Tibial nerve (tissue), 4 donors: ENCODE results near the gene CEP57. TPM values are rescaled to one million over a fixed set of nuclear protein-coding genes. Genes with fewer than 3 reads are reported as not detected.

Experiments
- DNase-seq, 2 donors: peaks; one replicate each; pipeline ENCODE4 v3.0.0-alpha.2; 2019; ENCODE audit warnings: low spot score in 2 of 2
- H3K27ac ChIP-seq, 4 donors: fragments of 200-600 bp; sonication (generic) in 3 of 4; one replicate each; pipeline ENCODE4 v1.5.1; 2017 to 2019; ENCODE audit warnings: mild to moderate bottlenecking in 1 of 4
- H3K27me3 ChIP-seq, 2 donors: fragments of 200-600 bp; sonication (generic) in 1 of 2; one replicate each; pipeline versions ENCODE4 v1.5.1 to v1.6.0; 2017 to 2019
- H3K36me3 ChIP-seq, 3 donors: fragments of 200-600 bp; sonication (generic); one replicate each; pipeline ENCODE4 v1.5.1; 2018 to 2019
- H3K4me1 ChIP-seq, 4 donors: fragments of 200-600 bp; sonication (generic) in 3 of 4; one replicate each; pipeline ENCODE4 v1.5.1; 2017 to 2019
- H3K4me3 ChIP-seq, 4 donors: fragments of 200-600 bp; sonication (generic) in 3 of 4; one replicate each; pipeline ENCODE4 v1.5.1; 2017 to 2019; ENCODE audit warnings: mild to moderate bottlenecking in 1 of 4, moderate library complexity in 1 of 4
- H3K9me3 ChIP-seq, 4 donors: fragments of 200-600 bp; sonication (generic) in 3 of 4; one replicate each; pipeline ENCODE4 v1.5.1; 2017 to 2019
- CTCF ChIP-seq, 5 experiments: fragments of 200-600 bp in 3 of 5; fragments of 450-650 bp in 2 of 5; sonication (generic) in 3 of 5; IDR thresholded peaks; one replicate each; pipeline ENCODE4 v1.5.1; 2016 to 2019; ENCODE audit warnings: antibody characterized with exemption in 5 of 5, mild to moderate bottlenecking in 3 of 5, moderate library complexity in 2 of 5
- EP300 ChIP-seq, 2 donors: sonication (generic); formaldehyde crosslinking; IDR thresholded peaks; one replicate each; pipeline ENCODE4 v1.6.1; 2017; ENCODE audit warnings: antibody characterized with exemption in 2 of 2, mild to moderate bottlenecking in 1 of 2
- POLR2A ChIP-seq, 2 donors: fragments of 450-650 bp; IDR thresholded peaks; one replicate each; pipeline ENCODE4 v1.6.1; 2017; ENCODE audit warnings: antibody characterized with exemption in 2 of 2, mild to moderate bottlenecking in 2 of 2, moderate library complexity in 2 of 2
- WGBS, 2 donors: methylation state at CpG; one replicate each; pipeline ENCODE4 v1.1.5; 2018; 5-methylcytosine and 5-hydroxymethylcytosine counted together
- total RNA-seq, 4 donors: library from RNA; depleted of rRNA; stranded (reverse); fragments of >200 nt; gene quantifications; one replicate each; pipeline ENCODE4 v1.1.0, GENCODE V29; 2016

Gene CEP57
- total RNA-seq, 4 donors from 2014 or later, result 48.9 to 58.0 (median 52.1) TPM

- peak overlapping the region in 1 of 4 donors; percentile 84 for H3K27ac ChIP-seq
- no peak for DNase-seq
- H3K4me1 ChIP-seq, result peaks cover 0 to 34% (median 1%) of the 10 kb centered on the region in 4 donors
- TF ChIP-seq POLR2A (IDR thresholded peaks at IDR 0.05) (no peak), CTCF (IDR thresholded peaks at IDR 0.05) (no peak), EP300 (IDR thresholded peaks at IDR 0.05) (no peak)
- 92 to 96% methylated on average over 3 of the region's 3 CpGs for WGBS, 2 donors
- H3K27me3 ChIP-seq, result no peaks in the 10 kb centered on the region
- peaks cover 0 to 62% (median 0%) of the 10 kb centered on the region in 3 donors for H3K36me3 ChIP-seq
- H3K9me3 ChIP-seq, result no peaks in the 10 kb centered on the region
- H3K4me3 ChIP-seq, result no peak overlapping the region
Measured at GRCh38 chr11:95778699-95779098, 11.6 kb upstream of the CEP57 start.

- Histone ChIP-seq H3K4me1 (peaks cover 0 to 34% (median 1%) of the 10 kb centered on the region in 4 donors), H3K9me3 (no peaks in the 10 kb centered on the region), H3K27ac (no peak overlapping the region), H3K36me3 (peaks cover 0 to 70% (median 0%) of the 10 kb centered on the region in 3 donors), H3K27me3 (no peaks in the 10 kb centered on the region), H3K4me3 (no peak overlapping the region)
- DNase-seq, result no peak
- no peak for TF ChIP-seq CTCF (IDR thresholded peaks at IDR 0.05)
- no peak for TF ChIP-seq EP300 (IDR thresholded peaks at IDR 0.05)
- TF ChIP-seq POLR2A (IDR thresholded peaks at IDR 0.05), result no peak
- 80 to 85% methylated on average over 2 of the region's 2 CpGs for WGBS, 2 donors
Measured at GRCh38 chr11:95780544-95780943, 9.8 kb upstream of the CEP57 start.

- TF ChIP-seq CTCF (IDR thresholded peaks at IDR 0.05) (peak in 2 of 5 experiments; percentile 14 to 15), POLR2A (IDR thresholded peaks at IDR 0.05) (no peak), EP300 (IDR thresholded peaks at IDR 0.05) (no peak)
- Histone ChIP-seq H3K9me3 (no peaks in the 10 kb centered on the region), H3K27ac (peak overlapping the region; percentile 99 to 100 (median 99)), H3K36me3 (peaks cover 0 to 36% (median 0%) of the 10 kb centered on the region in 3 donors), H3K27me3 (no peaks in the 10 kb centered on the region), H3K4me3 (peak overlapping the region; percentile 71 to 96 (median 90)), H3K4me1 (peaks cover 6 to 42% (median 18%) of the 10 kb centered on the region in 4 donors)
- WGBS, 2 donors, result 0 to 2% methylated on average over 7 to 34 of the region's 34 CpGs
- peak in 1 of 2 donors; percentile 11 for DNase-seq
Measured at GRCh38 chr11:95788921-95789505, 1.3 kb upstream of the CEP57 start.

GRCh38 chr11:95789506-95790122 lies 684 bp upstream of the CEP57 start, which contains the start of gene FAM76B:
FAM76B (minus strand) TSS chr11:95789782; CDS start chr11:95789478, 304 bp downstream.
- Histone ChIP-seq H3K36me3 (peaks cover 0 to 30% (median 0%) of the 10 kb centered on the region in 3 donors), H3K4me3 (peak within 1 kb of the TSS; percentile 71 to 96 (median 90)), H3K4me1 (peaks cover 6 to 42% (median 18%) of the 10 kb centered on the region in 4 donors), H3K9me3 (no peaks in the 10 kb centered on the region), H3K27me3 (no peaks in the 10 kb centered on the region), H3K27ac (peak within 1 kb of the TSS; percentile 99 to 100 (median 99))
- TF ChIP-seq CTCF (IDR thresholded peaks at IDR 0.05) (no peak), POLR2A (IDR thresholded peaks at IDR 0.05) (peak; percentile 87 to 96), EP300 (IDR thresholded peaks at IDR 0.05) (peak; percentile 47 to 98)
- 0% methylated on average over 26 to 42 of the region's 62 CpGs for WGBS, 2 donors
- peak; percentile 91 to 93 for DNase-seq
